Measurements from ENCODE around the gene TMEM239.

TMEM239 gene

DNA sequence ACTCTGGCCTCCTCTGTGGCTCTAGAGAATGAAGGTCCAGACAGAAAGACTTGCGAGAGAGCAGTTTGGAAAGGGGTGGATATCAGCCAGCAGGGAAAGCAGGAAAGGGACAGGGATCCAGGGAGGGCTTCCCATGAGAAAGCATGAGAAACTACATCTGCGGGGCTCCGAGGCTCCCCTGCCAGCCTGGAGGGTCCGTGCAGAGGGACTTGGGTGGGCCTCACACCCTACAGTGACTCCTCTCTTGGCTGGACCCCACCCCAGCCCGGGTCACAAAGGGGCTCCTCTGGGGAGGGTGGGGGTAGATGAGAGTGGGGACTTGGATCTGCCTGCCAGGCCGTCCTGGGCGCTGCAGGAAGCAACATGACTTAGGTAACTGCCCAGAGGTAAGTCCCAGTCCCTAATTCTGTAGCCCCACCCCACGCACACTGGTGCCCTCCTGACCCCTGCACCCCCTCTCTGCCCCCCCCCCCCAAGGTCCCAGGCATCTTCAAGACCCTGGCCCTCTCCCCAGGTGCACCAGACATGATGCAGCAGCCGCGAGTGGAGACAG lies at the start of gene TMEM239:
Gene TMEM239, plus strand, starts transcription at position 335 of the 553 bp plus-strand sequence. Its CDS starts 191 bp downstream, at position 526.
- TF ChIP-seq GATA2 (IDR thresholded peaks at IDR 0.05; ENCODE audit: low read depth, low read length) (no peak), GATA3 (IDR thresholded peaks at IDR 0.05; ENCODE audit: low read depth, low read length) (no peak)

DNA sequence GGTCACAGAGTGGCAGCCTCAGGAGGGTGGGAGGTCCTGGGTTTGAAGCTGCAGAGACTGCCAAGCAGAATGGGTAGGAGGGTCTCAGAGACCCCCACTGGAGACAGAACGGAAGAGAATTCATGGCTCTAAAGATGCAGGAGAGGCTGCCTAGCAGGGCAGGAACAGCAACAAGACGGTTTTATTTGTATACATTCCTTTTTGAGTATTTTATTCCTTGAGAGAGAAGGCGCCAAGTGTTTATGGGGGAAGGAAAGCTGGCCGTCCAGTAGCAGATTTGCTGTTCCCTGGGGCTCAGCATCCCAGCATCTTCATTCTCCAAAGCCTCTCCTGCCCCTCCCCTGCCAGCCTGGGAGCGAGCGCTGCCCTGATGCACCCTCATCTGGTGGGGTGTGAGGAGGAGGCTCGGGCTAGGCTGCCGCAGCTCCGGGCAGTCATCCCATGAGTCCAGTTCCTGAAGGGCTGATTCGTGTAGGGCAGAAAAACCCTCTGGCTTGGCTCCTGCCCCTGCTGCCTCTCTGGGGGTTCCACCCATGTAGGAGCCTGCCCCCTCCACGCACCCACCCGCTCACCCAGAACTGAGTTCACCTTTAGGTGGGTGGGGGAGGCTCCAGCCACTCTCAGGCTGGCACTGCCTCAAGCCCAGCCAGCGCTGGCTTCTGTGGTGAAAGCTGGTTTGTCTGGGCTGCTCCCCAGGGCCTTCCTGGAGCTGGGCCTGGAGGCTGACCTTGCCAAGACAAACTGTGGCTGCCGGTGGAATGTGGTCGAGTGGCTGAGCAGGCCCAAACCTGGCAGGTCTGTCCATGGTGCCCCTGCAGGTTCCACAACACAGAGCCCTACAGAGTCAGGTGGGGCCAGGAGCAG lies 48.2 kb upstream of the TMEM239 start:
- TF ChIP-seq GATA2 (IDR thresholded peaks at IDR 0.05; ENCODE audit: low read depth, low read length) (no peak), GATA3 (IDR thresholded peaks at IDR 0.05; ENCODE audit: low read depth, low read length) (no peak)

DNA sequence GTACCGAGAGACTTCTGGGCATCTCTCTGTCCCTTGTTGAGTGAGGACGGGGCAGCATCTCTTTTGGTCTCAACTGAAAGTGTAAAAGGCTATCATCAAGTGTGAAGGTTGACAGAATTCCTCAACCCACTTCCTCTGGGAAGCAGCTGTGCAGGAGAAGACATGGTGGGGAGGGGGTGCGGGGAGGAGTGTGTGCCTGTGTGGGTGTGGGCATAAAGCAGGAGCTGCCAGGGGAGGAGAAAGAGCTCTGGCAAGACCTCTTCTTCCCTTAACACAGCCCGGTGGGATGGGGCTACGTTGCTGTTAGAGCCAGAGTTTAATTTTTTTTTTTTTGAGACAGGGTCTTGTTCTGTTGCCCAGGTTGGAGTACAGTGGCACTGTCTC lies 47.5 kb upstream of the TMEM239 start:
- TF ChIP-seq GATA2 (IDR thresholded peaks at IDR 0.05; ENCODE audit: low read depth, low read length) = no peak
- TF ChIP-seq GATA3 (IDR thresholded peaks at IDR 0.05; ENCODE audit: low read depth, low read length) = no peak

DNA sequence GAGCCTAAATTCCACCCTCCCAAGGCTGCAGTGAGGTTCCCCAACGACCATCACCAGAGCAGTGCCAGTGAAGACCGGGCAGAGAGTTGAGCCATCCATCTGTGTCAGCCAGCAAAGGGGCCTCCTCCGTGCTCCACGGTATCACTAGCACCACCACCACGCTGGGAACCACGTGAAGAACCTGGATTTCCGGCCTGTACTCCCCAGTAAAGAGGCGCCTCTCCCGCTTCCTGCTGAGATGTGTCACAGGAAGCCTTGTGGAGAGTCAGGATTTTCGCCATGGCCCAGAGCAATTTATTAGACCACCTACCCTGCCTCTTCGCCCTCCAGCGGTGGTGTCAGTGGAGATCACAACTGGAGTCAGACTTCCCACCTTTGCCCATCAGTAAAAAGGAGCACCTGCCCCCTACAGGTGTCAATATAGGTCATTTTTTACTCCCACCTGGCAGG lies 44.5 kb upstream of the TMEM239 start:
- no peak for TF ChIP-seq GATA3 (IDR thresholded peaks at IDR 0.05; ENCODE audit: low read depth, low read length)
- TF ChIP-seq GATA2 (IDR thresholded peaks at IDR 0.05; ENCODE audit: low read depth, low read length) = no peak

- TF ChIP-seq GATA2 (IDR thresholded peaks at IDR 0.05; ENCODE audit: low read depth, low read length) = no peak
- no peak for TF ChIP-seq GATA3 (IDR thresholded peaks at IDR 0.05; ENCODE audit: low read depth, low read length)
Measured at GRCh38 chr20:2773812-2774211, 42.4 kb upstream of the TMEM239 start.

GRCh38 chr20:2775139-2775538 lies 41.0 kb upstream of the TMEM239 start:
- TF ChIP-seq GATA2 (IDR thresholded peaks at IDR 0.05; ENCODE audit: low read depth, low read length) (no peak), GATA3 (IDR thresholded peaks at IDR 0.05; ENCODE audit: low read depth, low read length) (no peak)

- TF ChIP-seq GATA2 (IDR thresholded peaks at IDR 0.05; ENCODE audit: low read depth, low read length) (no peak), GATA3 (IDR thresholded peaks at IDR 0.05; ENCODE audit: low read depth, low read length) (no peak)
Measured at GRCh38 chr20:2778602-2779321, 37.4 kb upstream of the TMEM239 start.

- TF ChIP-seq GATA3 (IDR thresholded peaks at IDR 0.05; ENCODE audit: low read depth, low read length) (no peak), GATA2 (IDR thresholded peaks at IDR 0.05; ENCODE audit: low read depth, low read length) (no peak)
Measured at GRCh38 chr20:2780948-2781347, 35.2 kb upstream of the TMEM239 start.

DNA sequence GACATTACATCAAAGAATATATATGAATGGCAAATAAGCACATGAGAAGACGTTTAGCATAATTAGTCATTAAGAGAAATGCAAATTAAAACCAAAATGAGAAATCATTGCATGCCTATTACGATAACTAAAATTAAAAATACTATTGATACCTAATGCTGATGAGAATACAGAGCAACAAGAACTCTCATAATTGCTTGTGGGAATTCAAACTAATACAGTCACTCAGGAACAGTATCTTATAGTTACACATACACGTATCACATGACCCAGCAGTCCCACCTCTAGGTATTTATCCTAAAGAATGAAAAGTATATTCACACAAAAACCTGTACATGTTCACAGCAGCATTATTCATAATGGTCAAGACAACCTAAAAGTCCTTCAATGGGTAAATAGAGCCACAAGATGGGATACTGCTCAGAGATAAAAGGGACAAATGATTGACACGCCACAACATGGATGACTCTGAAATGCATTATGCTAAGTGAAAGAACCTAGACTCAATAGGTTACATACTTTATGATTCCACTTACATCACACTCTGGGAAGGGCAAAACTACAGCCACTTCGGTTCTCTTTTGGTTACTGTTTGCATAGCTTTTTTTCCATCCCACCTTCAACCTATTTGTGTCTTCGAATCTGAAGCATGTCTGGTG lies 32.1 kb upstream of the TMEM239 start:
- TF ChIP-seq GATA3 (IDR thresholded peaks at IDR 0.05; ENCODE audit: low read depth, low read length) = no peak
- TF ChIP-seq GATA2 (IDR thresholded peaks at IDR 0.05; ENCODE audit: low read depth, low read length) = no peak

DNA sequence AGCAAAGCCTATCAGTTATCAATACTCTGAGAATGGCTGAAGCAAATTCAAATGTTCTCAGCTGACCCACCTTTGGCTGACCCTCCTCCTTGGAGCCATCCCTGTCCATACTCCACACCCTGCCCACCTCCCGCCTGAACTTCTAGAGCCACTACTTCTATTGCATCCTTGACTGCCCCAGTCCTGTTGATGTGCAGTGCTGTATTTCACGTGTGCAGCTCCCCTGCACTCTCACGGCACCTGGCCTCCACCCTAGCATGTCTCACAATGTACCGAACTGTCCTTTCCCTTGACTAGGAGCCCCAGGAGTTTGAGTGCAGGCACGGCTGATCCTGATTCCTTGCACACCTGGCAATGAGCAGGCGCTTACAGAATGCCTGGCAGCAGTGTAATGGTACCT lies 22.7 kb upstream of the TMEM239 start:
- TF ChIP-seq GATA2 (IDR thresholded peaks at IDR 0.05; ENCODE audit: low read depth, low read length) (no peak), GATA3 (IDR thresholded peaks at IDR 0.05; ENCODE audit: low read depth, low read length) (no peak)

DNA sequence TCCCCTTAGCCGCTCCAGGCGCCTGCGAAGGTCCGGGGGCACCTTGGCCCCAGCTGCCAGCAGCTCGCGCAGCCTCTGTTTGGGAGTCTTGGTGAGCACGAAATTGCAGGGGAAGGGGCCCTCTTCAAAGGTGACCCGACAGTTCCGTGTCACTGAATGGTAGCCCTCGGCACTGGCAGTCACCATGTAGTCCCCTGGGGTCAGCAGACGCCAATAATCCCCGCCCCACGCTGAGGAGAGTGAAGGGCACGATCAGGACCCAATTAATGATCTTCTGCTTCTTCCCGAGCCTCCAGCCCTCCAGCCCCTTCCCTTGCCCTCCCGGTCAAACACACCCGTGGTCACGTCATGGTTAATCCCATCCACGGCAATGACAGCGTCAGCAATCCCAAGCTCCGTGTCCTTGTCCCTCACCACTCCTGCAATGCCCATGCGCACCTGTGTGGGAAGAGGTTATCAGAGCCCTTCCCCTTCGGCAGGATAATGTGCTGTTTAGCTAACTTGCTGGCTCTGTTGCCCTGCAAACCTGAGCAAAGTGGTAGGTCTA lies 21.9 kb upstream of the TMEM239 start:
- TF ChIP-seq GATA3 (IDR thresholded peaks at IDR 0.05; ENCODE audit: low read depth, low read length) (no peak), GATA2 (IDR thresholded peaks at IDR 0.05; ENCODE audit: low read depth, low read length) (no peak)

DNA sequence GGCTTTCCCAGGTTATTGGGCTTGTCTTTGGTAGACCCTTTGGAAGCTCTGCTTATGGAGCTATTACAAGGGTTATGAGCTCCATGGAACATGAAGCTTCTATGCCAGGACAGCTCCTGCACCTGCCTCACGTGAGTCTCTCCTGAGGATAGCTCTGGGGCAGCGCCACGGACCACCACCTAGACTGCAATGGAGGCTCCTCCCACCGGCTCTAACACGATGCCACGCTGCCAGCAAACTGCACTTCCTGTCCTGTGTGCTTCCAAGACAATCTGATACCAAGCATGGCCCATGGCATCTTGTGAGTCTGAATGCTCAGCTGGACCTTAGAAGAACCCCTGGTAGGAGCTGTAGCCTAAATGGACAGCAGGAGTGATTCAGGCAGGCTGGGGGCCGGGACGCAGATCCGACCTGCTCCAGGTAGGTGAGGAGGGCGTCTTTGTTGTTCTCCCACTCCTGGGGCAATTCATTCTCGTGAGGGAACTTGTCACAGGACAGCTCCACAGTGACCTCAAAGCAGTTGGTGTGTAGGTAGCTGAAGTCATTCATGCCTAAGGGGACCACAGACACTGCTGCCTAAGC lies 21.2 kb upstream of the TMEM239 start:
- TF ChIP-seq GATA3 (IDR thresholded peaks at IDR 0.05; ENCODE audit: low read depth, low read length) (no peak), GATA2 (IDR thresholded peaks at IDR 0.05; ENCODE audit: low read depth, low read length) (no peak)

DNA sequence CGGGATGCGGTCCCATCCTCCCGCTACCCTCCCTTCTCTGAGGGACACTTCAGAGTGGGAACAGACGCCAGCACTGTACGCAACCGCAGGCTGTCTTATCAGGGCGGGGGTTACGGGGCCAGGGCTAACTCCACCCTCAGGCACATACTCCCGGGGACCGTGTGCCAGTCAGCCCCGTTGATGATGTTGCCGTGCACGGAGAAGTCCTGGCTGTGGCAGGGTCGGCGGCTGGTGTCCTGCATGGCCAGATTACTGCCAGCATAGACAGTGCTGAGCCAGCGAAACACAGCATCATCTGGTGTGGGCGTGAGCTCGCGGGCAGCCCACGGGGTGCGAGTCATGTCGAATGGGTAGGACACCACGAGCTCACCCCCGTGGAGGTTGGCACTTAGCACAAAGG lies 20.7 kb upstream of the TMEM239 start:
- no peak for TF ChIP-seq GATA2 (IDR thresholded peaks at IDR 0.05; ENCODE audit: low read depth, low read length)
